ENCODE results near the gene TTPAL.

TTPAL gene

DNA sequence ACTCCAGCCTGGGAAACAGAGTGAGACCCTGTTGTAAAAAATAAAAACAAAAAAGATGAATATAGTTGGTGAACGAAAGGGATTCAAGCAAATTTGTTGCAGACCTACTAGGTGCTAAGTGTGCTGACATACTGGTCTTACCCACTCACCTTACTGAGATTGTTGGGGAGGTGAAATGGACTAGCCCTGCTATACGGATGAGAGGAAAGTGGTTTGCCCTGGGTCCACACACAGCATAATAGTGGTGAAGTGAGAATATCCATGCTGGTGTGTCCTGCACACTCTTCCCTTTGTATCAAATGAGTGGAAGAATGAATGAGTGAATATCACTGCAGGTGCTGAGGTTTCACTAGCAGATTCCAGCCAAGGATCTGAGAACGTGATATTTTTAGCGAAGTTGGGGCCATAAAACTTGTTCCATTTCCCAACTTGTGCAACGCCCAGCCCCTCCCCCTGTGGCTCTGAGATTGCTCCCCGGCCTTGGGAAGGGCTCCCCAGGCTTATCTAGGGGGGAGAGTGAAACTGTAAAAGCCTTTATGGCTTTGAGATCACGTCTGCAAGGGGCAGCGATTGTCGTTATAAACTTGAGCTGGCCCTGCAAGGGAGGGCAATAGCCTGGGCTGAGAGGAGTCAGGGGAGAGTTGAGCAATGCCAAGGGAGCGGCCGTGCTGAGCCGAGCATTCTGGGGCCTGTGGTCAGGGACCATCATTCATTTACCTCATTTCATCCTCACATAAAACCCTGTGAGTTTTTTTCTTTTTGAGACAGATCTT, 33.2 kb upstream of the TTPAL start:
- DNase-seq (ENCODE audit: low spot score): no peak

DNA sequence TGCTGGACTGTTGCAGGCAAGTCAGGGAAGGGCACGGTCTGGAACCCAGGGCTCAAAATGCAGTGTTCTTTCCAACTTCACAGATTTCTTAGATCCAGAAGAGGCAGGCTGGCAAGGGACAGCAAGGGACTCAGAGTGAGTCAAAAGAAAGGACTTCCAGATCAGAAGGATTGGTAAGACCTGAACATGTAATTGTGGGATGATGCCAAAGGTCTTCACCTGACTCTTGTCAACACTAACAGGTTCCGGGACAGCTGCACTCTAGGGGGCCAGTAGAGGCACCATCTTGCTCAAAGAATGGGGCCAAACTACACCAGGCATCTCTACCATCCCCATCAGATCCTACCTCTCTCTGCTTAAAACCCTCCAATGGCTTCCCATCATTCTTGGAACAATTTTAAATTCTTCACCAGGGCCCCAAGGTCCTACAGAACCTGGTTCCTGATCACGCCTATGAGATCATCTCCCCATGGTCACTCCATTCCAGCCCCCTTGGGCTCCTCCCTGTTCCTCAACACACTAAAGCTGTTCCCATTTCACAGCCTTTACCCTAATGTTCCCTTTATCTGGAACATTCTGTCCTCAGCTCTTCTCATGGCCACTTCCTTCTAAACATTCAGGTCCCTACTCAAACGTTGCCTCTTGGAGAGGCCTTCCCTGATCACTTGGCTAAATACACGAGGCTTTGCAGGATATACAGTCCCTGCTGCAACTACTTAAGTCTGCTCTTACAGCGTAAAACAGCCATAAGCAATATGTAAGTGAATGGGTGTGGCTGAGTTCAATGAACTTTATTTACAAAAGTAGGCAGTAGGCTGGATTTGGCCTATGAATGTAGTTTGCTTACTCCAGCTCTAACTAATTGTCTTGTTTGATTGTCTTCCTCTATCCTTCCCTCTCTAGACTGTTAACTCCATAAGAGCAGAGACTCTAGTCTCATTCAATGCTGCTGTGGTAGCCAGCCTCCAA, 29.6 kb upstream of the TTPAL start:
- DNase-seq (ENCODE audit: low spot score): no peak

DNA sequence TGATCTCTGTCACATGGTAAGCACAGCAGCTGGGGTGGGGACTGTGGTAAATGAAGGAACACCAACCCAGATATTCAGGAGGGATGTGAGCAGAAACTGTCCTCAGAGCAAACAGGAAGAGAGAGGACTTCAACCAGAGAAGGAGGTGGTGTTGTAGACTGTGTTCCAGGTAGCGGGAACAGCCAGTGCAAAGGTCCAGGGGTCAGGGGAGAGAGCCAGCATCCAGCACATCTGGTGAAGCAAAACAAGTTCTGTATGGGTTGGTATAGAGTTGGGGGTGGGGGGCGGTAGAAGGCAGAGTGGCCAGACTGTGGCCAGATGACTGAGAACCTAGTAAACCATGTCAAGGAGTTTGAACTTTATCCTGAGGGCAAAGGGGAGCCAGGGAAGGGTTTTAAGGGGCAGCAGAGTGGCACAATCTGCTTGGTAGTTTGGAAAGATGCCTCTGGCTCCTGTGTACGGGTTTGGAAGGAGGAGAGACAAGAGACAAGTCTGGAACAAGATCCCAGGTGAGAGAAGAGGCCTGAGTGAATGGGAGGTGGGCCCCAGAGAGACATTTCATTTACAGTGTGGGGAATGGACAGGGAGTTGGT, 27.8 kb upstream of the TTPAL start:
- no peak for DNase-seq (ENCODE audit: low spot score)

- DNase-seq (ENCODE audit: low spot score): no peak
Measured at GRCh38 chr20:44448753-44449546, 26.7 kb upstream of the TTPAL start.

GRCh38 chr20:44449864-44450263, 25.8 kb upstream of the TTPAL start:
- DNase-seq (ENCODE audit: low spot score): no peak

GRCh38 chr20:44450281-44450889, 25.3 kb upstream of the TTPAL start:
- no peak for DNase-seq (ENCODE audit: low spot score)

DNA sequence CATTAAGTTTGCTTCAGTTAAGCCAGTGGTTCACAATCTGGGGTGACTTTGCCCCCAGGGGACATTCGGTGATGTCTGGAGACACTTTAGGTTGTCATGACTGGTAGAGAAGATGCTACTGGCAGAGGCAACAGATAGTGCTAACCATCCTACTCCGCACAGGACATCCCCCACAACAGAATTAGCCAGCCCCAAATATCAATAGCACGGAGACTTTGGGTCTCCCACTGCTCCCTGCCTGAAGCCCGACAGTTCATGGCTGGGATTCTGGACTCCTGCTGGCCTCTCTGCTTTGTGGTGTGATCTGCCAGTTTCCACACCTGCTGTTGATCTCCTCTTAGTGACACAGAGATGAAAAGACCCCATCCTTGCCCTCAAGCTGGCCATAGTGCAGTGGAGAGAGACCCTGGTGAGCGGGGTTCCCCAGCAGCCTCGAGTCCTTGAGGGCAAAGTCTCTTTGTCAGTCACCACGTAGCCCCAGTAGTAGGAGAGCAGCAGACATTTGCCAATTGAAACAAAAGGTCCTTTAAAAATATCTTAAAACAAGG, 24.7 kb upstream of the TTPAL start:
- DNase-seq (ENCODE audit: low spot score): no peak

- DNase-seq (ENCODE audit: low spot score): no peak
Measured at GRCh38 chr20:44454306-44454963, 21.2 kb upstream of the TTPAL start.

DNA sequence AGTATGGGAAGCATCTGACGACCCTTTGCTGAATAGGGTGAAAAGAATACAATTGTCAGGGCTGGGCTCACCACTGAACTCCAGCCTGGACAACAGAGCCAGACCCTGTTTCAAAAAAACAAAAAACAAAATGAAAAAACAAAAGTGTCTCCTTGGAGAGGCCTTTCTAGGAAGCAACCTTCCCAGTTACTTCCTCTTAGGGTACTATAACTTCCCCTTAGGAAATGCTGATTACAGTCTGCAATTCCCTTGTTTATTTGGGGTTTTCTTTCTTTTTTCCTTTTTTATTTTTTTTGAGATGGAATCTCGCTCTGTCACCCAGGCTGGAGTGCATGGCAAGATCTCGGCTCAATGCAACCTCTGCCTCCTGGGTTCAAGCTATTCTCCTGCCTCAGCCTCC, 20.5 kb upstream of the TTPAL start:
- DNase-seq (ENCODE audit: low spot score): no peak

DNA sequence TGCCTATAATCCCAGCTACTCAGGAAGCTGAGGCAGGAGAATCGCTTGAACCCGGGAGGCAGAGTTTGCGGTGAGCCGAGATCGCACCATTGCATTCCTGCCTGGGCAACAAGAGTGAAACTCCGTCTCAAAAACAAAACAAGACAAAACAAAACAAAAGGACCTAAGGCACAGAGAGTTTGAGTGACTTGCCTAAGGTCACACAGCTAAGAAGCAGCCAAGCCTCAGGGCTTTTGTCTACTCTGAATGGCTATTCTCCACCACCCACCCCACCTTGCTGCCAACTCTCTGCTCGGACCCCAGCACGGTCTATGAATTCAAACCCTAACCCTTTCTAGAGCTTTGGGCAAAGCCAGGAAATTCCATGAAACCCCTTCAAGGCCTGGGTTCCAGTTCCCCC, 19.1 kb upstream of the TTPAL start:
- no peak for DNase-seq (ENCODE audit: low spot score)

- no peak for DNase-seq (ENCODE audit: low spot score)
Measured at GRCh38 chr20:44457016-44457415, 18.7 kb upstream of the TTPAL start.

DNA sequence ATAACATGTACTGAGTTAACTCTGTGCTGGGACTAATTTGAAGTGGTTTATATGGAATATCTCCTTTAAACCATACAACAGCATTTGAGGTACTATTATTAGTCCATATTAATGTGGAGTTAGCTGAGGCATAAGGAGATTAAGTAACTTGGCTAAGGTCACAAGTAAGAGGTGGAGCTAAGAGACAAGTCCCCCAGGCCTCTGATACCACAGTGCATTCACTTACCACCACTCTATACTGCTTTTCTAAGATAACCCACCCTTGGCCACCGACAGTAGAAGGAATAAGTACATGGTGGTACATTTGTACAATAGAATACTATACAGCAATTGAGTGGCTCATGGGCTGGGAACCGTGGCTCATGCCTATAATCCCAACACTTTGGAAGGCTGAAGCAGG, 16.4 kb upstream of the TTPAL start:
- no peak for DNase-seq (ENCODE audit: low spot score)

- DNase-seq (ENCODE audit: low spot score): peak; percentile 57
Measured at GRCh38 chr20:44460795-44461141, 14.9 kb upstream of the TTPAL start.

DNA sequence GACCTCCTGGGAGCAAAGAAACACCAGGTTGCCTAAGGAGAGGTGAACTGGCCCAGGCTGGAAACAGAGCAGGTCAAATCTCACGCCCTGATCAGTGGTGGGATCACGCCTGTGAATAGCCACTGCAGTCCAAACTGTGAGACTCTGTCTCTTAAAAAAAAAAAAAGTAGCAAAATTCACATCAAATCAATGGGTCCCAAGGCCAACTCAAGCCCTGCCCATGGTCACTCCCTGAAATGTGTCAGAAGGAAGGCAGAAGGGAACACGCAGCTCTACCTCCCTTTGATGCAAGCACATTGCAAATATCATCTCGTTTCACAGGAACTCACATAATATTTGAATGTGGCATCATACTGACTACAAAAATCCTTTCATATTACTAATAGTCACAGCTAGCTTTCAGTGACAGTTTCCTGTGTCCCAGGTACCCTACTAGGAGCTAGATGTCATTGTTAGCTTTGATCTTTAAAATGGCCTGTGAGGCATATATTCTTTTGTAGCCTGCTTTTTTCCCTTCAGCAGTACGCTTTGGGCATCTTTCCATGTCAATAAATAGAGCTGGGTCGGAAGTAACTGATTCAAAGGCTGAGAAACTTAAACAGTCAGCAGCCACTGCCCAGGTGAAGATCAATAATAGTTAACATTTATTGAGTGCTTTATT, 14.4 kb upstream of the TTPAL start:
- DNase-seq (ENCODE audit: low spot score): no peak

GRCh38 chr20:44461803-44462174, 13.9 kb upstream of the TTPAL start:
- no peak for DNase-seq (ENCODE audit: low spot score)

- DNase-seq (ENCODE audit: low spot score): peak; percentile 50
Measured at GRCh38 chr20:44463466-44463865, 12.2 kb upstream of the TTPAL start.

DNA sequence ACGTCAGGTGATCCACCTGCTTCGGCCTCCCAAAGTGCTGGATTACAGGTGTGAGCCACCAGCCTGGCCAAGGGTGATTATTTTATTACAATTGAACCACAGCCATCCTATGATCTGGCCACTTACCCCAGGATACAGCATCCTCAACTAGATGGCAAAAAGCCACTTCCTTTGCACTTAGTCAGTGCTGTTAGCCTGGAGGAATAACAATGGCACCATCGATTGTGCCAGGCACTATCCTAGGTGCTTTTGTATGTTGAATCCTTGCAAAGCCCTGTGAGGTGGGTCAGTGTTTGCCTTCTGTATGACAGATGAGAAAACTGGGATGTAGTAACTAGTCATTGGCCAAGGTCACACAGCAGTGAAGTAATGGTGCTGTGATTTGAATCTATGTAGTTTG, 11.2 kb upstream of the TTPAL start:
- no peak for DNase-seq (ENCODE audit: low spot score)

- DNase-seq (ENCODE audit: low spot score): no peak
Measured at GRCh38 chr20:44465001-44465560, 10.6 kb upstream of the TTPAL start.

- DNase-seq (ENCODE audit: low spot score): no peak
Measured at GRCh38 chr20:44467289-44467883, 8.3 kb upstream of the TTPAL start.

Data from COLO829 (cell line).